HG03571 (cell line): ENCODE results near the gene NWD2.
"Not testable (repeated sequence)": the region's sequence is repeated elsewhere in the genome, so short reads cannot be mapped to it uniquely, and the experiment has no call there.

Experiments used
- ATAC-seq: cut with Tn5 transposase; IDR thresholded peaks from one replicate; pipeline ENCODE4 v1.9.1; 2021; ENCODE audit not compliant: unreplicated experiment

NWD2 gene

GRCh38 chr4:37489697-37490096 is 245.2 kb downstream of the NWD2 start:
- ATAC-seq = no peak

DNA sequence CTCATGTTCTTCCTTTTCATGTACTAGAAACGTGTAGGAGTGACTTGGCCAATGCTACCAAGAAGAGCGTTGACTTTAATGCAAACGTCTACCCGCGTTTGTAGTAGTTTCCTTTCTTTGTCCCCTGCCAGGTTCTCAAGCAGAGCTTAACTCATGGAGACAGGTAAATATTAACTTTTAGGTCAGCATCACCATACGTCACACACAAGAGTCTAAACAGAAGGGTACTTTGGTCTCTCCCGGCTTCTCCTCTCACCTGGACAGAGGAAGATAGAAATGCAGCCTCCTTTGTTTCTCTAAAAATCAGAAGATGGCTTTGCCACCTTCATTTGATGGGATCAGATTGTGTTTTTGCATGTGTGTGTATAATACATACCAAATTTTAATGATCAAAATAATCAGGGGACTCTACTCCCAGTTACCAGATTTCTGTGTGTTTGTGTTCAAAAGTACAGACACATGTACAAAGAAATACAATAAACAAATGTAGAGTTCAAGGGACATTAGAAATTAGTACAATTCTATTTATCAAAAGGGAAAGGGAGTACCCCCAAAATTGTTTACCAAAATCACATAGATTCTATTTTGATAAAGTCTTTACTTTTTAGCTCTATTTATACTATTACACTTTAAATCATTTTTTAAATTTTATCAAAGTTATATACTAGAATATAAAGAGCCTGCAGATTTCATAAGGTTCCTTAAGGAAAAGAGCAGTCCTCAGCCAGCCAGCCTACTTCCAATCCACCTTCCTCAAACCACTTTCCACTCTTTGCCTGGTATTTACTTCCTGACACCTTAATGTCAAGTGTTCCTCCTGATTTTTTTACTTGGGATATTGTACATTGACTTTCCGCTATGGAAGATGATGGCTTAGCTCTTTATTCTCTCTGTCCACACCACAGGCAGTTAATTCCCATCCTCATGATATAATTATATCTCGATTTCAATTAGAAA is 246.1 kb downstream of the NWD2 start:
- no peak for ATAC-seq

GRCh38 chr4:37495353-37495752 is 250.8 kb downstream of the NWD2 start:
- ATAC-seq = not testable (repeated sequence)
